ENCODE results near the gene ANKS6.

ANKS6 gene

GRCh38 chr9:98775831-98776441 lies 20.4 kb downstream of the ANKS6 start:
- H3K4me3 ChIP-seq, result no peak overlapping the region
- no peaks in the 10 kb centered on the region for H4K20me1 ChIP-seq
- no peak overlapping the region for H3K27ac ChIP-seq
- H3K9ac ChIP-seq, result no peak overlapping the region
- no peaks in the 10 kb centered on the region for H3K4me1 ChIP-seq
- no peaks in the 10 kb centered on the region for H3K9me3 ChIP-seq
- H3K36me3 ChIP-seq, result peaks cover 80% of the 10 kb centered on the region
- no peaks in the 10 kb centered on the region for H3K27me3 ChIP-seq
- H3K4me2 ChIP-seq, result no peak overlapping the region
- no peak for TF ChIP-seq Cebpa-rat (IDR thresholded peaks at IDR 0.05)

- Histone ChIP-seq H3K4me1 (no peaks in the 10 kb centered on the region), H4K20me1 (no peaks in the 10 kb centered on the region), H3K4me2 (no peak overlapping the region), H3K27ac (no peak overlapping the region), H3K9me3 (no peaks in the 10 kb centered on the region), H3K4me3 (no peak overlapping the region), H3K9ac (no peak overlapping the region), H3K36me3 (peaks cover 81% of the 10 kb centered on the region), H3K27me3 (no peaks in the 10 kb centered on the region)
- TF ChIP-seq Cebpa-rat (IDR thresholded peaks at IDR 0.05), result no peak
Measured at GRCh38 chr9:98774746-98775145, 21.6 kb downstream of the ANKS6 start.

GRCh38 chr9:98773721-98774120 lies 22.6 kb downstream of the ANKS6 start:
- H3K36me3 ChIP-seq, result peaks cover 87% of the 10 kb centered on the region
- H3K9me3 ChIP-seq, result no peaks in the 10 kb centered on the region
- H3K9ac ChIP-seq, result no peak overlapping the region
- H3K4me1 ChIP-seq, result no peaks in the 10 kb centered on the region
- H3K4me3 ChIP-seq, result no peak overlapping the region
- no peak for TF ChIP-seq Cebpa-rat (IDR thresholded peaks at IDR 0.05)
- no peak overlapping the region for H3K27ac ChIP-seq
- H3K4me2 ChIP-seq, result no peak overlapping the region
- H3K27me3 ChIP-seq, result no peaks in the 10 kb centered on the region
- H4K20me1 ChIP-seq, result no peaks in the 10 kb centered on the region

GRCh38 chr9:98772364-98773155 lies 23.8 kb downstream of the ANKS6 start:
- no peak overlapping the region for H3K4me2 ChIP-seq
- TF ChIP-seq Cebpa-rat (IDR thresholded peaks at IDR 0.05), result no peak
- peaks cover 87% of the 10 kb centered on the region for H3K36me3 ChIP-seq
- no peaks in the 10 kb centered on the region for H3K4me1 ChIP-seq
- no peaks in the 10 kb centered on the region for H3K27me3 ChIP-seq
- no peaks in the 10 kb centered on the region for H3K9me3 ChIP-seq
- H3K9ac ChIP-seq, result no peak overlapping the region
- no peaks in the 10 kb centered on the region for H4K20me1 ChIP-seq
- no peak overlapping the region for H3K4me3 ChIP-seq
- no peak overlapping the region for H3K27ac ChIP-seq

GRCh38 chr9:98771209-98771874 lies 25.0 kb downstream of the ANKS6 start:
- Histone ChIP-seq H4K20me1 (no peaks in the 10 kb centered on the region), H3K4me2 (no peak overlapping the region), H3K4me3 (no peak overlapping the region), H3K9ac (no peak overlapping the region), H3K27ac (no peak overlapping the region), H3K9me3 (no peaks in the 10 kb centered on the region), H3K36me3 (peaks cover 86% of the 10 kb centered on the region), H3K27me3 (no peaks in the 10 kb centered on the region), H3K4me1 (no peaks in the 10 kb centered on the region)
- no peak for TF ChIP-seq Cebpa-rat (IDR thresholded peaks at IDR 0.05)

DNA sequence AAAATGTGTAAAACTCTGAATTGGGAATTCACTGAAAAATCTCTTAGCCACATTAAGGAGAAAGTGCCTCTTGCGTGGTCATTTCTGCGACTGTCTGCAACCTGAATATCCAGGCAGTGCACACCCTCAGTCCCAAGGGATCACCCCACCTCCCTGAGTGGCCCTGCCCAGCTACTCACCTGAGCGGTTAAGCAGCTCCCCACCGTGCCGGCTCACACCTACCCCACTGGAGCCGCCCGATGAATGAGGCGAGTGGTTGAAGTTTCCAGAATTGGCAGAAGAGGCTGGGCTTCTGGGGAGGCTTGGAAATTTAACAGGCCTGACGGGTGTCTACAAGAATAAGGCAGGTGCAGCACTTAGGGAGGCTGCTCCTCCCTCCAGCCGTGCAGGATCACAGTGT lies 25.6 kb downstream of the ANKS6 start:
- Histone ChIP-seq H3K27ac (no peak overlapping the region), H3K36me3 (peaks cover 90% of the 10 kb centered on the region), H4K20me1 (no peaks in the 10 kb centered on the region), H3K9ac (no peak overlapping the region), H3K27me3 (no peaks in the 10 kb centered on the region), H3K4me2 (no peak overlapping the region), H3K4me1 (no peaks in the 10 kb centered on the region), H3K4me3 (no peak overlapping the region), H3K9me3 (no peaks in the 10 kb centered on the region)
- TF ChIP-seq Cebpa-rat (IDR thresholded peaks at IDR 0.05), result no peak

- Histone ChIP-seq H3K27ac (no peak overlapping the region), H4K20me1 (no peaks in the 10 kb centered on the region), H3K9ac (no peak overlapping the region), H3K4me3 (no peak overlapping the region), H3K36me3 (peaks cover 90% of the 10 kb centered on the region), H3K4me1 (no peaks in the 10 kb centered on the region), H3K9me3 (peaks cover 4% of the 10 kb centered on the region; the same call in 1 of the 2 replicates), H3K4me2 (no peak overlapping the region), H3K27me3 (no peaks in the 10 kb centered on the region)
- no peak for TF ChIP-seq Cebpa-rat (IDR thresholded peaks at IDR 0.05)
Measured at GRCh38 chr9:98768344-98768743, 28.0 kb downstream of the ANKS6 start.

DNA sequence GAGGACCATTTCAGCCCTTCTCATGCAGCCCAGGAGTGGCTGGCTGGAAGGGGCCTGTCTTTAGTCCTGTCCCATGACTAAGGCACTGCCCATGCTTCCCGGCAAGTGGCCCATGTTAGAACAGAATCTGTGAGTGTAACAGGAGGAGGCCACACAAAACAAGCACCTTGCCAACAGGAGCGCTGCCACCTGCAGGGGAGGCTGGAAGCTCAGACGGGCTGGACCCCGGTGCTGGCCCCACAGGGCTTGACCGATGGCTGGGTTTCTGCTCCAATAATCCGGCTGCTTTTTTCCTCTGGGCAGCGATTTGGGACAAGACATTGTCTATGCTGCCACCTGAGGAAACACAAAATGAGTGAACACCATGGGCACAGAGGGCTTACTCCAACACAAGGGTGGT lies 28.4 kb downstream of the ANKS6 start:
- Histone ChIP-seq H3K36me3 (peaks cover 86% of the 10 kb centered on the region), H3K27me3 (no peaks in the 10 kb centered on the region), H3K4me2 (no peak overlapping the region), H3K4me3 (no peak overlapping the region), H3K4me1 (no peaks in the 10 kb centered on the region), H4K20me1 (no peaks in the 10 kb centered on the region), H3K9ac (no peak overlapping the region), H3K9me3 (peaks cover 4% of the 10 kb centered on the region; the same call in 1 of the 2 replicates), H3K27ac (no peak overlapping the region)
- TF ChIP-seq Cebpa-rat (IDR thresholded peaks at IDR 0.05), result no peak

DNA sequence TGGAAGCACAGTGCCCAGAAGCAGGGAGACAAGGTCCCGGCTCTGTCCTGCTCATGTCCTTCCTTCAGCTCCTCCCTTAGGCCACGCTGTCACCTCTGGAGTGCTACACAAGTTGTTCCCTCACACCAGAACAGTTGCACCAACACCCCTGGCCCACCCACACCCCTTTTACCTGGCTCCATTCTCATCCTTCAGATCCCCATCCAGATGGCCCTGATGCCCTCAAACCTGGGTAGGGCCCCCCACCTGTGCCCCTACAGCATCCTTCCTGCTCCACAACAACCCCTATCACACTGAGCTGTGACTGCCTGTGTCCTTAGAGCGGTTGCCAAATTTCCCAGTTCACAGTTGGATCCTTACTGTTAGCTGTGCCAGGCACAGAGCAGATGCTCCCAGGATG lies 29.2 kb downstream of the ANKS6 start:
- peaks cover 79% of the 10 kb centered on the region for H3K36me3 ChIP-seq
- no peak for TF ChIP-seq Cebpa-rat (IDR thresholded peaks at IDR 0.05)

GRCh38 chr9:98766586-98766985 lies 29.8 kb downstream of the ANKS6 start:
- TF ChIP-seq Cebpa-rat (IDR thresholded peaks at IDR 0.05), result no peak
- peaks cover 74% of the 10 kb centered on the region for H3K36me3 ChIP-seq
- no peak overlapping the region for H3K9ac ChIP-seq
- H3K27ac ChIP-seq, result no peak overlapping the region
- H3K27me3 ChIP-seq, result no peaks in the 10 kb centered on the region
- H3K4me2 ChIP-seq, result no peak overlapping the region
- no peaks in the 10 kb centered on the region for H4K20me1 ChIP-seq
- H3K4me1 ChIP-seq, result no peaks in the 10 kb centered on the region
- H3K4me3 ChIP-seq, result no peak overlapping the region
- H3K9me3 ChIP-seq, result peaks cover 4% of the 10 kb centered on the region; the same call in 1 of the 2 replicates

More for the DNA sequence above, 29.2 kb downstream of the ANKS6 start:
- Histone ChIP-seq H4K20me1 (no peaks in the 10 kb centered on the region), H3K27me3 (no peaks in the 10 kb centered on the region), H3K9me3 (peaks cover 4% of the 10 kb centered on the region; the same call in 1 of the 2 replicates), H3K9ac (no peak overlapping the region), H3K27ac (no peak overlapping the region), H3K4me2 (no peak overlapping the region), H3K4me1 (no peaks in the 10 kb centered on the region), H3K4me3 (no peak overlapping the region)

Measured in BLaER1 (cell line).